COLO668 (cell line): Measurements from ENCODE around the gene HOXC9.

Source experiments
- DNase-seq: peaks from one replicate; lab custom pipeline; 2025; ENCODE audit not compliant: unreplicated experiment; lab: John Stamatoyannopoulos, UW

HOXC9 gene

DNA sequence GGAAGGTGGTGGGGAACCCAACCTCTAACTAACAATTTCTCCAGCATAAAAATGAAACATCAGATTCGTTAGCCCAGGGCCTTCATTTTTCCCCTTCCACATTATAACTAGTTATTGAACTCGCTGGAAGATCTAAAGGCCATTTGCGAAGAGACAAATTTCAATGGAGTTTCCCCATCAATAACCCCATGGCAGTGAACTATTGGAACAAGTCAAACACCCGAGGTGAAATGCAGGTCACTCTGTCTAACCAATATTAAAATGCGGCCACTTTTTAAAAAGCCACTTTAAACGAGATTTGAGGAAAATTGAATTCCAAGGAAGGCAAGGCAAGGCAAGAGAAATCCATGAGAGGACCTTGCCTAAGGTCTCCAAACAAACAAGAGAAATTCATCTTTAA, 49.1 kb downstream of the HOXC9 start:
- no peak for DNase-seq

DNA sequence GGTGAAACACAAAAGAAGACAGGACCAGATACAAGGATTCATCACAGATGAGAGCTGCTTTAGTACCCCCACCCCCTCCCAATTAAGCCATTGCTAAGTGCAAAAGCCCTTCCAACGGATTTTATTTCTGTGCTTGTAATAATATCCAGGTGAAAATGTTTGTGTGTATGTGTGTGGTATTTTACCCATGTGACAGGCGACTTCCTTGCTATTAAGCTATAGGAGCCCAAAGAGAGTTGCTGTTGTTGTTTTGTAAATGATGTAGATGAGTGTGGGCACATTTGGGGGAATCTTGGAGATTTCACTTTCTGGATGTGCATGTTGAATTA, 50.5 kb downstream of the HOXC9 start:
- DNase-seq: no peak

- no peak for DNase-seq
Observed at GRCh38 chr12:54051026-54051842, 51.3 kb downstream of the HOXC9 start.

DNA sequence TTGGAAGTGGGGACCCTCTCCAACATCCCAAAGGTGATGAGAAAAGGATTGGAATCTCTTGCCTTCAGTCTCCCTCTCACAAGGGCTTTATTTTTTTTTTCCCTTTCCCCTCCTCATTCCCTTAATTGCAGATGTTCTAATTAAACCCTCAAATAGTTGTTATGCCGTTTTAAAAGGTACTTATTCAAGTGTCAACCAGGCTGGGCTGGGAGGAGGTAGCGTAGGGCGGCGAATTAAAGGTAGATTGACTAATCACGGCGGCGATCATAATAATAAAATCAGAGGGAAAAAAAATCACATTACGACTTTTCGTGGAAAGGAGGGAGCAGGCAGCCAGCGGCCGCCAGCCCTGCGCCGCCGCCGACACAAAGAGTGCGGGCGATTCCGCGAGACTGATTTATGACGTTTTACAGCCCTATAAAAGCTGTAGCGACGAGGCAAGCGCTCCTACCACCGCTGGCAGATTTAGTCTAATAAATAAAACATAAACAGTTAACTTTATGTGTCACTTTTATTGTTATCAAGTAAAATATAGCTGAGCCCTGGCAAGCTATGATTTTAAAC, 52.0 kb downstream of the HOXC9 start:
- DNase-seq: peak; percentile 0

DNA sequence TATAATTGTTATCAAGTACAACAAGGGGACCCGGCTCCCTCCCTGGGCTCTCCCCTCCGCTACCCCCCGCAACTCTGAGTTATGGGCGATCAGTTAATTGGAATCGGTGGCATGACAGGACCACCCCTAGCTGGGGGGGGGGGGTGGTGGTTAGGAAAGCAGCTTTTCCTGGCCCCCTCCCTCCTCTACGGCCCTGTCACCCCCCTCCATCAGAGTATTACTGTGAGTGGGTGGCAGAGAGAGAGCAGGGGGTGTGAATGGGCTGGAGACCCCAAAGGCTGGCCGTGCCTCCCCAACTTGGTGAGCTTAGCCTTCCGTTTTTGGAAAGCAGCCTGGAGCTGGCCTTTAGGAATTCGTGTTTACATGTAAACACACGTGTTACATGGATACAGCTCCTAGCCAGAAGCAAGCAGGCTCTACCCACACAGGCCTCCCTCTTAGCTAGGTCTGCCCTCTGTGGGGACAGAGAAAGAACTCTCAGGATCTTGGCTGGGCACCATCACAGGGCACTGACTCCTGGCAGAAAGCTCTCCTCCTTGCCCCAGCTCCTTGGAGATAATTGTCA, 52.6 kb downstream of the HOXC9 start:
- no peak for DNase-seq
